ENCODE data around the gene GALNT1. TPM values are rescaled to one million over a fixed set of nuclear protein-coding genes. Genes with fewer than 3 reads are reported as not detected.

Gene GALNT1
- total RNA-seq: 351 and 359 TPM in 2 replicates

GRCh38 chr18:35581546-35581897 is at the start of gene GALNT1:
Gene GALNT1, plus strand, starts transcription at chr18:35581740. Its CDS starts 72,923 bp downstream, at chr18:35654663.

Other genes with a start within 250 kb of the GALNT1 start
- gene ZNF24, start 237.3 kb upstream of the GALNT1 start, total RNA-seq: 41.0 and 42.3 TPM in 2 replicates
- 0.40 and 1.3 TPM in 2 replicates for gene ZNF396, start 204.4 kb upstream of the GALNT1 start, total RNA-seq
- gene INO80C, start 83.8 kb upstream of the GALNT1 start, total RNA-seq: 35.9 and 43.4 TPM in 2 replicates

Measured in thoracic aorta endothelial cell (primary cell).